PFSK-1 (cell line): Measurements from ENCODE around the gene SERINC3.

Source experiments
- POLR2AphosphoS5 ChIP-seq: IDR thresholded peaks from 2 replicates; pipeline ENCODE4 v1.6.1; 2012; ENCODE audit warnings: low read depth, mild to moderate bottlenecking, control low read depth, low read length, moderate library complexity
- TF ChIP-seq, protein P1 (sequence below), 2 experiments: IDR thresholded peaks; 2 replicates each; pipeline versions ENCODE4 v1.6.1 to v1.8.0; 2011 to 2012; ENCODE audit warnings: low read depth in 2 of 2, low read length in 2 of 2, control low read depth in 1 of 2, inconsistent platforms in 1 of 2, mild to moderate bottlenecking in 1 of 2, moderate library complexity in 1 of 2; ENCODE audit not compliant: insufficient read depth in 1 of 2

DNA sequence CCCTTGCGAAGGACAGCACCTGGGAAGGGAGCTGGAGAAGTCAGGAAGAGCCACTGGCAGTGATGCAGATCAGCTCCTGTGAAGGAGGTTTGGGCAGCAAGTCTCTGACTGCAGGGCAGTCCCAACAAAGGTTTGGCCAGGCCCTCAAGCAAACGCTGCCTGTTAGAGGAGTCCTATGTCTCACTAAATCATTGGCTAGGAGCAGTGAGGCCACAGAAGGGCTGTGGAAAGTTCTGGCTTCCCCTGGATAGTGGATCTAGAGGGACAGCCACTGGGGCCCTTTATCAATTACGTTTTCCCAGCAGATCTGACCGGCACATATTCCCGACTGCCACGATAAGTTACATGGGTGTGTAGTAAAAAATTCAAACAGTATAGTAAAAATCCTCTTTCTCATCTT lies 43.7 kb downstream of the SERINC3 start:
- no peak for TF ChIP-seq POLR2AphosphoS5
- TF ChIP-seq, protein P1, sequence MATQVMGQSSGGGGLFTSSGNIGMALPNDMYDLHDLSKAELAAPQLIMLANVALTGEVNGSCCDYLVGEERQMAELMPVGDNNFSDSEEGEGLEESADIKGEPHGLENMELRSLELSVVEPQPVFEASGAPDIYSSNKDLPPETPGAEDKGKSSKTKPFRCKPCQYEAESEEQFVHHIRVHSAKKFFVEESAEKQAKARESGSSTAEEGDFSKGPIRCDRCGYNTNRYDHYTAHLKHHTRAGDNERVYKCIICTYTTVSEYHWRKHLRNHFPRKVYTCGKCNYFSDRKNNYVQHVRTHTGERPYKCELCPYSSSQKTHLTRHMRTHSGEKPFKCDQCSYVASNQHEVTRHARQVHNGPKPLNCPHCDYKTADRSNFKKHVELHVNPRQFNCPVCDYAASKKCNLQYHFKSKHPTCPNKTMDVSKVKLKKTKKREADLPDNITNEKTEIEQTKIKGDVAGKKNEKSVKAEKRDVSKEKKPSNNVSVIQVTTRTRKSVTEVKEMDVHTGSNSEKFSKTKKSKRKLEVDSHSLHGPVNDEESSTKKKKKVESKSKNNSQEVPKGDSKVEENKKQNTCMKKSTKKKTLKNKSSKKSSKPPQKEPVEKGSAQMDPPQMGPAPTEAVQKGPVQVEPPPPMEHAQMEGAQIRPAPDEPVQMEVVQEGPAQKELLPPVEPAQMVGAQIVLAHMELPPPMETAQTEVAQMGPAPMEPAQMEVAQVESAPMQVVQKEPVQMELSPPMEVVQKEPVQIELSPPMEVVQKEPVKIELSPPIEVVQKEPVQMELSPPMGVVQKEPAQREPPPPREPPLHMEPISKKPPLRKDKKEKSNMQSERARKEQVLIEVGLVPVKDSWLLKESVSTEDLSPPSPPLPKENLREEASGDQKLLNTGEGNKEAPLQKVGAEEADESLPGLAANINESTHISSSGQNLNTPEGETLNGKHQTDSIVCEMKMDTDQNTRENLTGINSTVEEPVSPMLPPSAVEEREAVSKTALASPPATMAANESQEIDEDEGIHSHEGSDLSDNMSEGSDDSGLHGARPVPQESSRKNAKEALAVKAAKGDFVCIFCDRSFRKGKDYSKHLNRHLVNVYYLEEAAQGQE (IDR thresholded peaks at IDR 0.05; ENCODE audit: insufficient read depth in 1 of 2, low read depth in 2 of 2, low read length in 2 of 2) = no peak
